ENCODE measurements around the gene HHIP. TPM values are rescaled to one million over a fixed set of nuclear protein-coding genes. Genes with fewer than 3 reads are reported as not detected.

HHIP gene
- total and polyA plus RNA-seq, 9 of the 15 experiments (the other 6 are each of a cell fraction or from before 2014, with no cell fraction given), result 0.09 TPM; not detected in 8

DNA sequence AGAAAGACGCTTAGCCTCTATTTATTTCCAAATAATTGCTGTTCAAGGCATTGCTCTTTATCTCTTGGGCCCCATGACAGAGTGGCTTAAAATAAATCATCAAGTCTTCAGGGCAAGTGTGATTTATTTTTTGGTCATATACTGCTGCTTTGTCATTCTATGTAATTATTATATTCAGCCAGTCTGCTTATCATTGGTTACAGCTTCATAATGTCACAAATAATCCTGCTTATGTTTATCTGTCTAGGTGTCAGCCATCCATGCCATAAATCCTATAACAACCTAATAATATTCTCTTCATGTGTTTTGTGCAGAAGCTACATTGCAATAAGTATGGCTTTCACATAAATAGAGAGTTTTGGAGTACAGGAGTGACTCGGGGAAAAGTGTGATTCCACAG, 41.0 kb downstream of the HHIP start:
- Histone ChIP-seq H4K20me1 (replicated peaks; ENCODE audit: control insufficient read depth, insufficient read depth, low read length) (no peaks in the 10 kb centered on the region), H3K36me3 (ENCODE audit: control insufficient read depth, insufficient read depth, low read length) (no peaks in the 10 kb centered on the region), H3K27me3 (ENCODE audit: control insufficient read depth in 2 of 2, insufficient read depth in 2 of 2, low read length in 2 of 2) (no peaks in the 10 kb centered on the region), H3K9me3 (replicated peaks; ENCODE audit: control insufficient read depth, insufficient read depth, low read depth, low read length) (no peaks in the 10 kb centered on the region), H3K27ac (ENCODE audit: extremely low read depth, low read depth, low read length) (no peak overlapping the region), H3K4me3 (no peak overlapping the region), H3K79me2 (ENCODE audit: control insufficient read depth, insufficient read depth, low read length) (no peaks in the 10 kb centered on the region), H3K9ac (ENCODE audit: insufficient read depth in 1 of 2, low read depth in 2 of 2, low read length in 2 of 2) (no peak overlapping the region), H3K4me1 (replicated peaks in 1 of 2; ENCODE audit: control insufficient read depth in 2 of 2, insufficient read depth in 2 of 2, low read length in 2 of 2) (no peaks in the 10 kb centered on the region), H2AFZ (ENCODE audit: low read depth, low read length) (no peak overlapping the region), H3K9me1 (ENCODE audit: control insufficient read depth, insufficient read depth, low read length) (no peaks in the 10 kb centered on the region), H3K4me2 (ENCODE audit: insufficient read depth, low read length) (no peak overlapping the region)
- ChIA-PET POLR2A (no interaction called here), CTCF (ENCODE audit: low intra/inter-chr PET ratio) (no interaction called here)
- no peak for FAIRE-seq
- intact Hi-C loops (cut with micrococcal nuclease), result no loop called here
- no peak for ATAC-seq
- in situ Hi-C loops (cut with MboI), result no loop called here
- 0% methylated on average over 2 of the region's 2 CpGs for WGBS (ENCODE audit: insufficient coverage, low coverage, missing lambda C conversion rate)
- TF ChIP-seq ELF4 (CRISPR knock-in tag; IDR thresholded peaks at IDR 0.05) (no peak), RBM14 (IDR thresholded peaks at IDR 0.05; ENCODE audit: borderline replicate concordance, insufficient read depth, low read depth, low read length) (no peak)
- TF ChIP-seq, protein P1, sequence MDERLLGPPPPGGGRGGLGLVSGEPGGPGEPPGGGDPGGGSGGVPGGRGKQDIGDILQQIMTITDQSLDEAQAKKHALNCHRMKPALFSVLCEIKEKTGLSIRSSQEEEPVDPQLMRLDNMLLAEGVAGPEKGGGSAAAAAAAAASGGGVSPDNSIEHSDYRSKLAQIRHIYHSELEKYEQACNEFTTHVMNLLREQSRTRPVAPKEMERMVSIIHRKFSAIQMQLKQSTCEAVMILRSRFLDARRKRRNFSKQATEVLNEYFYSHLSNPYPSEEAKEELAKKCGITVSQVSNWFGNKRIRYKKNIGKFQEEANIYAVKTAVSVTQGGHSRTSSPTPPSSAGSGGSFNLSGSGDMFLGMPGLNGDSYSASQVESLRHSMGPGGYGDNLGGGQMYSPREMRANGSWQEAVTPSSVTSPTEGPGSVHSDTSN (CRISPR knock-in tag; IDR thresholded peaks at IDR 0.05; ENCODE audit: low read depth), result no peak
- TF ChIP-seq, protein P1 (tag; conservative IDR thresholded peaks at IDR 0.05; ENCODE audit: low read depth), result peak; percentile 46; the same call in 1 of the 2 replicates
- no TSS peak for BruUV-seq (replicated peaks)
- no peak for DNase-seq (ENCODE audit: extremely low read depth in 1 of 4, low spot score in 3 of 4)
